HEK293 (cell line): ENCODE results near the gene NCOA3.

Experiments
- BCL11B ChIP-seq: fragments of 450-650 bp; formaldehyde crosslinking; IDR thresholded peaks from 2 replicates; pipeline ENCODE4 v1.5.1; 2016; ENCODE audit warnings: low read depth, missing biosample characterization, missing genetic modification characterization
- FEZF1 ChIP-seq: fragments of 450-650 bp; formaldehyde crosslinking; IDR thresholded peaks from 2 replicates; pipeline ENCODE4 v1.5.1; 2016; ENCODE audit warnings: missing biosample characterization, missing genetic modification characterization
- GLIS2 ChIP-seq: fragments of 450-650 bp; formaldehyde crosslinking; IDR thresholded peaks from 2 replicates; pipeline ENCODE4 v1.5.1; 2016; ENCODE audit warnings: missing biosample characterization, missing genetic modification characterization
- HOXD13 ChIP-seq: sonication (generic); formaldehyde crosslinking; IDR thresholded peaks from 2 replicates; pipeline ENCODE4 v1.8.0; 2022; ENCODE audit warnings: missing genetic modification reagents, borderline replicate concordance
- KLF1 ChIP-seq: fragments of 450-650 bp; formaldehyde crosslinking; IDR thresholded peaks from 2 replicates; pipeline ENCODE4 v1.5.1; 2016; ENCODE audit warnings: missing biosample characterization, missing genetic modification characterization
- KLF16 ChIP-seq: fragments of 450-650 bp; formaldehyde crosslinking; IDR thresholded peaks from 2 replicates; pipeline ENCODE4 v1.5.1; 2017; ENCODE audit warnings: missing biosample characterization, missing genetic modification characterization
- KLF9 ChIP-seq: fragments of 450-650 bp; formaldehyde crosslinking; IDR thresholded peaks from 2 replicates; pipeline ENCODE4 v1.5.1; 2016; ENCODE audit warnings: missing biosample characterization, missing genetic modification characterization, low read depth
- RBAK ChIP-seq: fragments of 450-650 bp; formaldehyde crosslinking; IDR thresholded peaks from 2 replicates; pipeline ENCODE4 v1.5.1; 2016; ENCODE audit warnings: missing biosample characterization, missing genetic modification characterization
- TCF7L2 ChIP-seq: IDR thresholded peaks from 2 replicates; pipeline ENCODE4 v1.6.1; 2011; ENCODE audit warnings: low read depth, mild to moderate bottlenecking, inconsistent platforms, low read length, moderate library complexity, borderline replicate concordance
- ZBTB8A ChIP-seq: fragments of 450-650 bp; formaldehyde crosslinking; IDR thresholded peaks from 2 replicates; pipeline ENCODE4 v1.5.1; 2016; ENCODE audit warnings: missing biosample characterization, missing genetic modification characterization
- ZFP3 ChIP-seq: fragments of 450-650 bp; formaldehyde crosslinking; IDR thresholded peaks from 2 replicates; pipeline ENCODE4 v1.5.1; 2016; ENCODE audit warnings: low read depth, missing biosample characterization, missing genetic modification characterization
- ZNF16 ChIP-seq: fragments of 450-650 bp; formaldehyde crosslinking; IDR thresholded peaks from 2 replicates; pipeline ENCODE4 v1.5.1; 2016; ENCODE audit warnings: low read depth, missing biosample characterization, missing genetic modification characterization
- ZNF174 ChIP-seq: fragments of 450-650 bp; formaldehyde crosslinking; IDR thresholded peaks from 2 replicates; pipeline ENCODE4 v1.5.0; 2017; ENCODE audit warnings: missing biosample characterization, mild to moderate bottlenecking, missing genetic modification characterization
- ZNF175 ChIP-seq: fragments of 450-650 bp; formaldehyde crosslinking; IDR thresholded peaks from 2 replicates; pipeline ENCODE4 v1.5.1; 2016; ENCODE audit warnings: missing biosample characterization, missing genetic modification characterization
- ZNF248 ChIP-seq: fragments of 450-650 bp; formaldehyde crosslinking; IDR thresholded peaks from 2 replicates; pipeline ENCODE4 v1.5.1; 2017; ENCODE audit warnings: missing biosample characterization, missing genetic modification characterization
- ZNF292 ChIP-seq: fragments of 450-650 bp; formaldehyde crosslinking; IDR thresholded peaks from 2 replicates; pipeline ENCODE4 v1.5.1; 2016; ENCODE audit warnings: low read depth, missing biosample characterization, missing genetic modification characterization, borderline replicate concordance
- ZNF324 ChIP-seq: fragments of 450-650 bp; formaldehyde crosslinking; IDR thresholded peaks from 2 replicates; pipeline ENCODE4 v1.5.1; 2016; ENCODE audit warnings: missing biosample characterization, missing genetic modification characterization
- ZNF473 ChIP-seq: fragments of 450-650 bp; formaldehyde crosslinking; IDR thresholded peaks from 2 replicates; pipeline ENCODE4 v1.5.1; 2017; ENCODE audit warnings: missing biosample characterization, missing genetic modification characterization
- ZNF48 ChIP-seq: fragments of 450-650 bp; formaldehyde crosslinking; IDR thresholded peaks from 2 replicates; pipeline ENCODE4 v1.5.1; 2016; ENCODE audit warnings: missing biosample characterization, missing genetic modification characterization
- ZNF529 ChIP-seq: fragments of 450-650 bp; formaldehyde crosslinking; IDR thresholded peaks from 2 replicates; pipeline ENCODE4 v1.5.1; 2017; ENCODE audit warnings: missing genetic modification characterization, missing biosample characterization; ENCODE audit not compliant: insufficient replicate concordance
- ZNF548 ChIP-seq: fragments of 450-650 bp; formaldehyde crosslinking; IDR thresholded peaks from 2 replicates; pipeline ENCODE4 v1.5.1; 2016; ENCODE audit warnings: missing biosample characterization, missing genetic modification characterization
- ZNF561 ChIP-seq: fragments of 450-650 bp; IDR thresholded peaks from 2 replicates; pipeline ENCODE4 v1.5.1; 2018; ENCODE audit warnings: missing biosample characterization, missing genetic modification characterization, borderline replicate concordance
- ZNF580 ChIP-seq: fragments of 450-650 bp; formaldehyde crosslinking; IDR thresholded peaks from 2 replicates; pipeline ENCODE4 v1.5.1; 2016; ENCODE audit warnings: missing biosample characterization, missing genetic modification characterization
- ZNF658 ChIP-seq: fragments of 450-650 bp; formaldehyde crosslinking; IDR thresholded peaks from 2 replicates; pipeline ENCODE4; 2016; ENCODE audit warnings: missing biosample characterization, missing genetic modification characterization
- ZNF701 ChIP-seq: fragments of 450-650 bp; formaldehyde crosslinking; IDR thresholded peaks from 2 replicates; pipeline ENCODE4 v1.5.1; 2016; ENCODE audit warnings: missing biosample characterization, missing genetic modification characterization
- ZNF707 ChIP-seq: fragments of 450-650 bp; formaldehyde crosslinking; IDR thresholded peaks from 2 replicates; pipeline ENCODE4 v1.5.1; 2016; ENCODE audit warnings: missing biosample characterization, missing genetic modification characterization
- ZNF843 ChIP-seq: fragments of 450-650 bp; formaldehyde crosslinking; IDR thresholded peaks from 2 replicates; pipeline ENCODE4 v1.5.1; 2016; ENCODE audit warnings: missing biosample characterization, missing genetic modification characterization
- ZSCAN23 ChIP-seq: fragments of 450-650 bp; formaldehyde crosslinking; IDR thresholded peaks from 2 replicates; pipeline ENCODE4 v1.5.1; 2016; ENCODE audit warnings: missing biosample characterization, missing genetic modification characterization
- ZSCAN4 ChIP-seq: fragments of 450-650 bp; formaldehyde crosslinking; IDR thresholded peaks from 2 replicates; pipeline ENCODE4 v1.5.1; 2017; ENCODE audit warnings: missing biosample characterization, missing genetic modification characterization
- TF ChIP-seq, protein P1 (sequence below): fragments of 450-650 bp; formaldehyde crosslinking; IDR thresholded peaks from 2 replicates; pipeline ENCODE4 v1.5.1; 2016; ENCODE audit warnings: missing biosample characterization, missing genetic modification characterization, low read depth
- TF ChIP-seq, protein P2 (sequence below): fragments of 450-650 bp; formaldehyde crosslinking; IDR thresholded peaks from 2 replicates; pipeline ENCODE4 v1.5.1; 2017; ENCODE audit warnings: missing biosample characterization, missing genetic modification characterization
- TF ChIP-seq, protein P3 (sequence below): fragments of 450-650 bp; formaldehyde crosslinking; IDR thresholded peaks from 2 replicates; pipeline ENCODE4 v1.5.1; 2016; ENCODE audit warnings: missing biosample characterization, missing genetic modification characterization

The NCOA3 gene

DNA sequence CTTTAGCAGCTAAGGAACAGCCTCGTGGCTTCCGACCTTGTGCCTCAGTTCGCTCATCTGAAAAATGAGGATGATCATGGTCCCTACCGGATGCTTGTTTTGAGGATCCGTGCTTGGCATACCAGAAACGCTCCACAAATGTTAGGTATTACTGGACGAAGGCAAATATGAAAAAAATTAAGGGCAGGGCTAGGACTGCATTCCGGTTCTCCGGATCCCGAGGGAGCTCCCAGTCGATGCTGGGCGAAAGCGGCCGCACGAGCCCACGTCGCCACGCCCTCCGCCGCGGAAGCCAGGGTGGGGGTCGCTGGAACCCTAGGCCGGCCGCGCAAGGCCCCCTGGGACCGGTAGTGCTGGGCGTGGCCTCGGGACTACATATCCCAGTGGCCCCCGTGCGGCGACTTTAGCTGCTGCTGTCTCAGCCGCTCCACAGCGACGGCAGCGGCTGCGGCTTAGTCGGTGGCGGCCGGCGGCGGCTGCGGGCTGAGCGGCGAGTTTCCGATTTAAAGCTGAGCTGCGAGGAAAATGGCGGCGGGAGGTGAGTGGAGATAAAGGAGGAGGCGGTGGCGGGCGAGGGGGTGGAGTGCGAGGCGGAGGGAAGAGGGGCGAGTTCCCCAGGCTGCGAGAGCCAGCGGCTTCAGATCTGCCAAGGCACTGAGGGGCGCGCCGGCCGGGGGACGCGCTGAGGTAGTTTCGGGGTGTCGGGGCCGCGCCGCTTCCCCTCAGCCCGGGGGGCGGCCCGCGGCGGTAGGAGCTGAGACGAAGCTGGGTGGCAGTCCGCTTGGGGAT is at the start of gene NCOA3 (continued):
- TF ChIP-seq ZNF580 (tag by site-specific recombination) (no peak), BCL11B (tag by site-specific recombination) (no peak; the same call in 1 of the 2 replicates), ZNF843 (tag by site-specific recombination) (0 out of 2 replicates have a peak, but pooled peaks have one; percentile 35), ZSCAN4 (tag by site-specific recombination) (no peak), ZNF292 (tag by site-specific recombination) (no peak), GLIS2 (tag by site-specific recombination) (peak; percentile 90), HOXD13 (CRISPR knock-in tag) (no peak), ZNF529 (tag by site-specific recombination) (no peak), ZNF324 (tag by site-specific recombination) (no peak), KLF9 (peak; percentile 99), ZNF16 (no peak), ZNF473 (no peak), RBAK (tag by site-specific recombination) (no peak), ZNF248 (tag by site-specific recombination) (no peak), KLF1 (peak; percentile 96), ZFP3 (tag by site-specific recombination) (no peak), ZNF548 (tag by site-specific recombination) (no peak), ZBTB8A (tag by site-specific recombination) (peak; percentile 66; the same call in 1 of the 2 replicates), ZNF175 (tag by site-specific recombination) (no peak), ZNF48 (no peak), ZNF561 (tag by site-specific recombination) (no peak), KLF16 (tag by site-specific recombination) (peak; percentile 75; the same call in 1 of the 2 replicates), FEZF1 (no peak), TCF7L2 (no peak), ZNF707 (tag by site-specific recombination) (no peak), ZSCAN23 (tag by site-specific recombination) (no peak), ZNF658 (no peak), ZNF174 (no peak), ZNF701 (tag by site-specific recombination) (no peak)
- TF ChIP-seq, protein P1, sequence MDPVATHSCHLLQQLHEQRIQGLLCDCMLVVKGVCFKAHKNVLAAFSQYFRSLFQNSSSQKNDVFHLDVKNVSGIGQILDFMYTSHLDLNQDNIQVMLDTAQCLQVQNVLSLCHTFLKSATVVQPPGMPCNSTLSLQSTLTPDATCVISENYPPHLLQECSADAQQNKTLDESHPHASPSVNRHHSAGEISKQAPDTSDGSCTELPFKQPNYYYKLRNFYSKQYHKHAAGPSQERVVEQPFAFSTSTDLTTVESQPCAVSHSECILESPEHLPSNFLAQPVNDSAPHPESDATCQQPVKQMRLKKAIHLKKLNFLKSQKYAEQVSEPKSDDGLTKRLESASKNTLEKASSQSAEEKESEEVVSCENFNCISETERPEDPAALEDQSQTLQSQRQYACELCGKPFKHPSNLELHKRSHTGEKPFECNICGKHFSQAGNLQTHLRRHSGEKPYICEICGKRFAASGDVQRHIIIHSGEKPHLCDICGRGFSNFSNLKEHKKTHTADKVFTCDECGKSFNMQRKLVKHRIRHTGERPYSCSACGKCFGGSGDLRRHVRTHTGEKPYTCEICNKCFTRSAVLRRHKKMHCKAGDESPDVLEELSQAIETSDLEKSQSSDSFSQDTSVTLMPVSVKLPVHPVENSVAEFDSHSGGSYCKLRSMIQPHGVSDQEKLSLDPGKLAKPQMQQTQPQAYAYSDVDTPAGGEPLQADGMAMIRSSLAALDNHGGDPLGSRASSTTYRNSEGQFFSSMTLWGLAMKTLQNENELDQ (tag by site-specific recombination), result no peak
- TF ChIP-seq, protein P2, sequence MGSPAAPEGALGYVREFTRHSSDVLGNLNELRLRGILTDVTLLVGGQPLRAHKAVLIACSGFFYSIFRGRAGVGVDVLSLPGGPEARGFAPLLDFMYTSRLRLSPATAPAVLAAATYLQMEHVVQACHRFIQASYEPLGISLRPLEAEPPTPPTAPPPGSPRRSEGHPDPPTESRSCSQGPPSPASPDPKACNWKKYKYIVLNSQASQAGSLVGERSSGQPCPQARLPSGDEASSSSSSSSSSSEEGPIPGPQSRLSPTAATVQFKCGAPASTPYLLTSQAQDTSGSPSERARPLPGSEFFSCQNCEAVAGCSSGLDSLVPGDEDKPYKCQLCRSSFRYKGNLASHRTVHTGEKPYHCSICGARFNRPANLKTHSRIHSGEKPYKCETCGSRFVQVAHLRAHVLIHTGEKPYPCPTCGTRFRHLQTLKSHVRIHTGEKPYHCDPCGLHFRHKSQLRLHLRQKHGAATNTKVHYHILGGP (tag by site-specific recombination), result no peak
- TF ChIP-seq, protein P3, sequence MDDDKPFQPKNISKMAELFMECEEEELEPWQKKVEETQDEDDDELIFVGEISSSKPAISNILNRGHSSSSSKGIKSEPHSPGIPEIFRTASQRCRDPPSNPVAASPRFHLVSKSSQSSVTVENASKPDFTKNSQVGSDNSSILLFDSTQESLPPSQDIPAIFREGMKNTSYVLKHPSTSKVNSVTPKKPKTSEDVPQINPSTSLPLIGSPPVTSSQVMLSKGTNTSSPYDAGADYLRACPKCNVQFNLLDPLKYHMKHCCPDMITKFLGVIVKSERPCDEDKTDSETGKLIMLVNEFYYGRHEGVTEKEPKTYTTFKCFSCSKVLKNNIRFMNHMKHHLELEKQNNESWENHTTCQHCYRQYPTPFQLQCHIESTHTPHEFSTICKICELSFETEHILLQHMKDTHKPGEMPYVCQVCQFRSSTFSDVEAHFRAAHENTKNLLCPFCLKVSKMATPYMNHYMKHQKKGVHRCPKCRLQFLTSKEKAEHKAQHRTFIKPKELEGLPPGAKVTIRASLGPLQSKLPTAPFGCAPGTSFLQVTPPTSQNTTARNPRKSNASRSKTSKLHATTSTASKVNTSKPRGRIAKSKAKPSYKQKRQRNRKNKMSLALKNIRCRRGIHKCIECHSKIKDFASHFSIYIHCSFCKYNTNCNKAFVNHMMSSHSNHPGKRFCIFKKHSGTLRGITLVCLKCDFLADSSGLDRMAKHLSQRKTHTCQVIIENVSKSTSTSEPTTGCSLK (tag by site-specific recombination), result no peak
